Globus pallidus (tissue), 1 donor: ENCODE data around the gene A4GNT.
"Not testable (repeated sequence)": the region's sequence is repeated elsewhere in the genome, so short reads cannot be mapped to it uniquely, and the experiment has no call there.

Experiments
- DNase-seq: peaks from one replicate; pipeline ENCODE4 v3.0.0-alpha.2; 2015; ENCODE audit warnings: low spot score

The A4GNT gene

DNA sequence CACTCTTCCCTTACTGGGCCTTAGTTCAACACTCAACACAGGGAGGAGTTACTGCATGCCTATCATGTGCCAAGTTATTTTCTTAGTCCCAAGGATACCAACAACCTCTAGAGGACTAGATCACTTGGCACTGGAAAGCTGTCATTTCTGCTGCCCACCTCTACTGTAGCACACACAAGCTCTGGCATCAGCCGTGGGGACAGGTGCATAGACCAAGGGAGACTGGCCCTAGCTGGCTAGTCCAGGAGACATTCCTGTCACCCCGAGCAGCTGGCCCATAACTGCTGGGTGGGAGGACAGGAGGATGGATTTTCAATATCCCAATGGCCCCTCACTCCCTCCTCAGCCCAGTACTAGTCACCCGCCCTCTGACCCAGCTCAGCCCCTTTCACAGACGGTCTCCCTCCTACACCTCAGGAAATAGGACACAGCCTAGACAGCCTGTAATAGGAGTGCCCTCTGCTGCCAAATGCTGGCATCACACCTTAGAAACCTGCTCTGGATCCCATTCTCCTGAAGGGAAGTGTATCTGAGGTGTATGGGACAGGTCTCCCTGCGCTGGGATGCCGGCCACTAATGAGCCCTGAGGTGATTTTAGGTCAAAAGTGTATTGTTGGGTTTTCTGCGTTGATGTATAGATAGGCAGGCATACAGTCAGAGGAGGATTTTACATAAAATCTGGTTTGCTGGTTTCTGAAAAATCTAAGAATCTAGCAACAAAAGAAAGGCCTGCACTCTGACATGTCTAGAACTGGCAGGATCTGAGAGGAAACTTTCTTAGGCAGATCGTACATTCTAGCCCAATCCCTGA is 13.4 kb downstream of the A4GNT start:
- peak; percentile 56 for DNase-seq

DNA sequence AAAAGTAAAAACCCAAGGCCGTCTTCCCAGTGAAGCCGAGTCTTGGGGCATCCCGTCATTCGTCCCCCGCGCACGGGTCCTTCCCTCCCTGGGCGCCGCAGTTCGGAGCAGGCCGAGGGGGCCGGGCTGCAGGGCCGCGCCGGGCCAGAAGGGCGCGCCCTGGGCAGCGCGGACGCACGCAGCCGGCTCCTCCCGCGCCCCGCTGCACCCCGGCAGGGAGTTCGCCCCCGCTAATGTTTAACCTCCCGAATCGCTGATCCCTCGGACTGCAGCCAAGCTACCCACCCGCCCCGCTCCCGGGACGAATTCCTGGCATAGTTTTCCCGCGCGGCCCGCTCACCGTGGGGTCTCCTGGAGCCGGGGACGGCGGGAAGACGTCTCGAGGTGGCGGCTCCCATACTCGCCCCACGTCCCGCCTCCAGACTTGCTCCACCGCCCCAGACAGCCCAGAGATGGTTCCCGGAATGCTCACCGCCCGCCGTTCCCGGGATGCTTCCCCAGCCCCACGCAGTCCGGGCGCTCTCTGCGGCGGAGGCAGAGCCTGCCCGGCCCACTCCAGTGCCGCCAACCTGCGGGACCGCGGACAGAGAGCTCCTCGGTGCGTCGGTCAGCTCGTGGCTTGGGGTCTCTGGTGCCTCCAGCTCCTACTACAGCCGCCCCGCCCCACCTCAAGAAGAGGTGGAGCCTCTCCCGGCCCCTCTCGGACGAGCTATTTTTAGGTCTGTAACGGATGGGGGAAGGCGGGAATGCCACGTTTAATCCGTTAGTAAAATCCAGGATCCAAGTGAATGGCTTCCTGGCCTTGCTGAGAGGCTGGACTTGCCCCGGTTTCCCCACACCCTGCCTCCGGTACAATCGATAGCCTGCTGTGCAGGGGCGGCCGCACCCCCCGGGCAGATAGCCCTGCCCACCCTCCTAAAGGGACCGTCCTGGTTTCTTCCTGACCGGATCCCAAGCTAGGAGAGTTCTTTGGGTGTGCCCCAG is 16.9 kb downstream of the A4GNT start, which contains the start of gene DZIP1L:
DZIP1L (minus strand) TSS at position 621 of the 984 bp plus-strand sequence. CDS start 11,637 bp downstream, outside the sequence.
- DNase-seq = peak; percentile 27

DNA sequence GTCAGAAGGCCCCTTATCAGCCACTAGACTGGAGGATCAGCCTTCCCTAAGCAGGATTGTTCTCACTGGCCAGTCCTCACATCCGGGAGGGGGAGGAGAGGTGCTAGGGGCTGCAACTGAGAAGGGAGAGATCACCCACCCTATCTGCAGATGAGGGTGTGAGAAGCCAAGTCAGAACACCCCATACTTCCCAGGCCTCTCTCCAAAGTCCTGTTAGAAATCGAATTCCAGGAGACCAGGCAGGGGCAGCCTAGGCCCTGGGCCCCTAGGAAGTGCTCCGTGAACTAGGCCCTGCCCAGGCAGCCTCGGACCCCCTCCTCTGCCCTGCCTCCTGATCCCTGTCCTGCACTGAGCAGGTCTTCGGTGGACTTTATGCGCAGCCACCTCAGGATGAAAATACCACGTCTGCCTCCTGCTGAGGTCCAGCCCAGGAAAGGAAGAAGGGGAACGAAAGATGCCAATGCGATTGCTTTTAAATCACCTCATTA is 17.7 kb downstream of the A4GNT start:
- no peak for DNase-seq

DNA sequence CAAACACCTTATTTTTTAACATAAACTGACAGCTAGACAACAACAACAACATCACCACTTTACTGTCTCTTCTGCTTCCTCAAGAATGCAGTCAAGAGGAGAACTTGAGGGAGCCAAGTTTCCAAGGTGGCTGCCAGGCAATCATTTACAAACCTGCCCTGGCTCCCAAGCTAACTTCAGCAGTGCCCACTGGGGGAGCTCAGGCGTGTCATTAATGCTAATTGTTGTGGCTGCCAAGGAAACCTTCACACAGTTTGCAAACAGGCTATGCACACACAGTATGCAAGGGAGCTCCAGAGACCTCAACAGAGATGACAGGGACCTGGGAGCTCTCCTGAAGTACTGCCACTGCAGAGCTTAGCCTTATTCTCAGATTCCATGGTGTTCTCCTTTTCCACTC is 18.9 kb downstream of the A4GNT start:
- no peak for DNase-seq

DNA sequence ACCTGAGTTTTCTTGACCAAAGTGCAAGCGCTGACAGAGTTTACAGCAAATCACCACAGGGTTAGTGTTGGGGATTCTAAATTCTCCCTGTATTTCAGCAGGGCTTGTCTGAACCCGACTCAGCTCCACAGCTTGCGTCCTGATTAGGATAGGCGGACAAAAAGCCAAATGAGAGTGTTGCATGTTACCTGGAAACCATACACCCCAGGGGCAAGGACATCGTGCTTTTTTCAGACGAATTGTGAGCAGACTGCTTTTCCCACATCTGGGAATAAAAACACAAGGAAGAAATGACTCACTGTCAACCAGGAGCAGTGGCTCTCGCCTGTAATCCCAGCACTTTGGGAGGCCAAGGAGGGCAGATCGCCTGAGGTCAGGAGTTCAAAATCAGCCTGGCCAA is 19.8 kb downstream of the A4GNT start:
- DNase-seq = no peak

DNA sequence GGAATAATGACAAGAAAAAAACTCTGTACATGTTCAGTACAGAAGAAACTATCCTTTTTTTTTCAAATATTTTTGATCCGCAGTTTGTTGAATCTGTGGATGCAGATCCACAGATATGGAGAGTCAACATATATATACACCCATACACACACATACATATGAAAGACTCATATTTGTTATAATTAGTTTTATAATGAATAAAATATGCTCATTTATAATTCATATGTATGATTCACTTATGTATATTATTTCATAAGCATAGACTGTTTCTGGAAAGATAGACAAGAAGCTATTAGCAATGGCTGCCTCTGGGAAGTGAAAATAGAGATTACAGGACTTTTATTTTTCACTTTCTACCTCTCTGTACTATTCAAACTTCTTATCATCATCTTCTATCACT is 26.6 kb downstream of the A4GNT start:
- no peak for DNase-seq

DNA sequence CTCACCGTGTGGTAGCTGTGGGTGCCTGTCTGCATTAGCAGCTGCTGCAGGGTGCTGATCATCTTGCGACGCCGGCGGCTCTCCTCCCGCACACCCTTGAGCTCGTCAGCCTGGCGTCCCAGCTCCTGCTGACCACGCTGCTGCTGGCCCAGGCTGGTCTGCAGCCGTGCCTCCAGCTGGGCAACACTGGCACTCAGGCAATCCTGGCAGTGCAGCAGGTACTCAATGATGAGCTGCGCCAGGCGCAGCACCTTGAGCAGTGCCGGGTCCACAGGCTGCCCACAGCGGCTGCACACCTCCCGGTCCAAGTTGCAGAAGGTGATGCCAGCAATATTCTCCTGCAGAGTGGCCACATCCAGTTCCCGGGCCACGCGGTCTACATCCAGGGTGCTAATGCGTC is 28.7 kb downstream of the A4GNT start:
- no peak for DNase-seq

DNA sequence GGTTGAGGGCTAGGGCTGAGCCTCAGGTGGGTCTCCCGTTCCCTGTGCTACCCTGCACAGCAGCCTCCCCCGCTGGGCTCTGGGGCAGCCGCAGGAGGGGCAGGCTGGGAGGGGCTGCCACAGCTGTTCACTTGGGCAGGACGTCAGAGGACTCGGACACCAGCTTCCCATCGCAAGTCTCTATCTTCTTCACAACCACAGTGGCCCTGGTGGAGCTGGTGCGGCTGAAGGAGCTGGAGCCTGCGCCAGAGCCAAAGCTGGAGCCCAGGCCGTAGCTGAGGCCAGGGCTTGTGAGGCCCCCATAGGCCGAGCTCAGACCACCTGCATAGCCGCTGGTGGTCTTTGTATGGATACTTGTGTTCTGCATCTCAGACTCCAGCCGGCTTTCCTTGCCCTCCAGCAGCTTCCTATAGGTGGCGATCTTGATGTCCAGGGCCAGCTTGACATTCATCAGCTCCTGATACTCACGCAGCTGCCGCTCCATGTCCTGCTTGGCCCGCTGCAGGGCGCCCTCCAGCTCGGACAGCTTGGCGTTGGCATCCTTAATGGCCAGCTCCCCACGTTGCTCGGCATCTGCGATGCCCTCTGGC is 30.7 kb downstream of the A4GNT start:
- DNase-seq = not testable (repeated sequence)

DNA sequence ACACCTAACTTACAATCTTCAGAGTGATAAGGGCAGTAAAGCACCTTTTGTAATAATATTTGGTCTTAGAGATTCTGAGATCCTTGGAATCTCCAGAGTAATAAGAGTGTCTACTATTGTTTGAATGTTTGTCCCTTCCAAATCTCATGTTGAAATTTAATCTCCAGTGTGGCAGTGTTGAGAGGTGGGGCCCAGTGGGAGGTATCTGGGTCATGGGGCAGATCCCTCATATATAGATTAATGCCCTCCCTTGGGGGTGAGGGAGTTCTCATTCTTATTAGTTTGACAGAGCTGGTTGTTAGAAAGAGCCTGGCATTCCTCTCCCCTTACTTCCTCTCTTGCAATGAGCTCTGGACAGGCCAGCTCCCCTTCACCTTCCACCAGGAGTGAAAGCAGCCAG is 32.8 kb downstream of the A4GNT start:
- DNase-seq = no peak

DNA sequence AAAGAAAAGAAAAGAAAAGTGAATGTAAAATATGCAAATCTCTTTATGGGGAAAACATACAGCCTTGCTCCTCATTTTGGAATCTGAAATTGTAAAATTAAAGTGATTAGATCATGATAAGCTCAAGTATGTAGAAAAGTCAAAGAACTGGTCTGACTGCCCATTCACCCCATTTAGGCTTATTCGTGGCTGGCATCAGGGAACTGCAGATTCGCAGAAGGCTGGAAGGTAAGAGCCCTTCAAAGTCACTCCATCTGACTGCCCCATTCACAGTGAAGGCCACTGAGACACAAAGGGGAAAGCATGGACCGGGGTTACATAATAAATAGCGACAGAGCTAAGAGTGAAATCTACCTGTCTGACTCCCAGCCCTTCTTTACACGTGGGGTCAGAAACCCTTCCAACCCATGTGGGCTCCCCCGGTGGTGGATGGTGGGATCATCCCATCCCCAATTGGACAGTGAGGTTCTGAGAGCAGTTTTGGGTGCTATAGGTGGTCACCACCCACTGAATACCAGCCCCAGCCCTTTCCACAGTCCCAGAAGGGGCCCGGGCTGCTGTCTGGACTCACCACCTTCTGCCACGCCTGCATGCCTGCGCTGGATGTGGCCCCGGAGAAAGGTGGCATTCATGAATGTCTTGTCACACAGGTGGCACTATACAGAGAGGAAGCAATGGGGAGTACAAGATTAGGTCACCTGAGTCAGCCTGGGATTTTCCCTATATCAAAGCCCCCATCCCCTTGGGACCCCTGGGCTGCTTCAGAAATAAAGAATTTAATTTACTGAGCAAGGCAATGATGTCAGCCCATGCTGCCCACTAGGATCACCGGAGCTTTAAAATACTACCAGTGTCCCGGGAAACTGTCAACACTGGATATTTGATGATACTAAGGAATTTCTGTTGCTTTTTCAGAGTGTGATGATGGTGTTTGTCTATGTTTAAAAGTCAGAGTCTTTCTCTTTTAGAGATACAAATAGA is 34.7 kb downstream of the A4GNT start:
- DNase-seq = no peak

DNA sequence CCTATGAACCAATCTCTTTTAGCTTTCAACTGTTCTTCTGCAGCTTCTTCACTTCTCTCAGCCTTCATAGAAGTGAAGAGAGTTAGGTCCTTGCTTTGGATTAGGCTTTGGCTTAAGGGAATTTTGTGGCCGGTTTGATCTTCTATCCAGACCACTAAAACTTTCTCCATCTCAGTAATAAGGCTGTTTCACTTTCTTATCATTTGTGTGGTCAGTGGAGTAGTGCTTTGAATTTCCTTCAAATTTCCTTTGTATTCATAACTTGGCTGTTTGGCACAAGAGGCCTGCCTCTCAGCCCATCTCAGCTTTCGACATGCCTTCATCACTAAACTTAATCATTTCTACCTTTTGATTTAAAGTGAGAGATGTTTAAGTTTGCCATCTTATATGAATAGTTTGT is 38.5 kb downstream of the A4GNT start:
- DNase-seq = no peak

DNA sequence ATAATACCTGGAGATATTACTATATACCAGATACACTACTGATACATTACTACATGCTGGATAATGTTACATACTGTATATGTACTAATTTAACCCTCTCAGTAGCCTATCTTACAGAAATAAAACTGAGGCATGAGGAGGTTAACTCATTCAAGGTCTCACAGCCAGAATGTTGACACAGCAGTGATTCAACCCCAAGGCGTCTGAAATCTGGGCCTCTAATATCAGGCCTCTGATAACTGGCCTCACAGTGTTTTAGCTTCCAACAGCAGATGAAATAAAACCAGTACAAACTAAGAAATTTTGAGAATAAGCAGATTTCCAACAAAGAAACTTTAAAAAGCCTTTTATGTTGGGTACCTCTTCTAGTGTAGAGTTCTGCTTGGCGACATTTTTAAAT is 40.2 kb downstream of the A4GNT start:
- no peak for DNase-seq

DNA sequence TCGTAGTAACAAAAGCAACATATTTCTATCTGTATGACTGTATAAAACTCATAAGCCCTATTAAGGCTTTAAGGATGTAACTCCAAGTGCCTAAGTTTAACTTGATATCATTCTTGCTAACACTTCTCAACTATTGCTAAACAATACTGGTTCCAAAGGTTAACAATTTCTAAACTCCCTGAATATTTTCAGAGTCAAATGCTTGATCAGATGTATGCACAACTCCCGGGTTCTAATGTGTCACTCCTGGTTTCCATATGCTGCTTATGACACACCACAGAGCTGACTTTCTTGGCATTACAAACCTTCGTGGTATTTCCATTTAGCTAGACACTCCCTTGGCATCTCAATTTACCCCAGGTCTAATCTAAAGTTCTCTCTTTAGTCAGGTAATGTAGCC is 43.1 kb downstream of the A4GNT start:
- DNase-seq = no peak

DNA sequence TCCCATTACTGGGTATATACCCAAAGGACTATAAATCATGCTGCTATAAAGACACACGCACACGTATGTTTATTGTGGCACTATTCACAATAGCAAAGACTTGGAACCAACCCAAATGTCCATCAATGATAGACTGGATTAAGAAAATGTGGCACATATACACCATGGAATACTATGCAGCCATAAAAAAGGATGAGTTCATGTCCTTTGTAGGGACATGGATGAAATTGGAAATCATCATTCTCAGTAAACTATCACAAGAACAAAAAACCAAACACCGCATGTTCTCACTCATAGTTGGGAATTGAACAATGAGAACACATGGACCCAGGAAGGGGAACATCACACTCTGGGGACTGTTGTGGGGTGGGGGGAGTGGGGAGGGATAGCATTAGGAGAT is 46.4 kb downstream of the A4GNT start:
- DNase-seq = not testable (repeated sequence)

DNA sequence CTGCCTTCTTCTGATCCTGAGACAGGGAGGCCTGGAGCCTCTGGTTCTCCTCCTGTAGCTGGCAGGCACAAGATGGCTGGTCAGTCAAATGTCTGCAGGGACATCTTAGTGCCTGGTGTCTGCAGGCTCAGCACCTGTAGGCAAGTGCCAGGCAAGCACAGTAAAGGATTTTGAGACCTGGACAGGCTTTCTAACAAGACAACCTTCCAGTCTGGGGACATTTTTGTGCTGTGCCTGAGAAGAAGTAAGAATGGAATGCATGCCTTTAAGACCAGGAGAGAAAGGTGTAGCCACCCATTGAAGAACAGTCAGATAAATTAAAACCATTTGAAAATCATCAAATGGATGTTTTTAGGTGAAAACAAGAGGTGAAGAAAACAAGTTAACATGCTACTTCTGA is 48.0 kb downstream of the A4GNT start:
- DNase-seq = no peak

DNA sequence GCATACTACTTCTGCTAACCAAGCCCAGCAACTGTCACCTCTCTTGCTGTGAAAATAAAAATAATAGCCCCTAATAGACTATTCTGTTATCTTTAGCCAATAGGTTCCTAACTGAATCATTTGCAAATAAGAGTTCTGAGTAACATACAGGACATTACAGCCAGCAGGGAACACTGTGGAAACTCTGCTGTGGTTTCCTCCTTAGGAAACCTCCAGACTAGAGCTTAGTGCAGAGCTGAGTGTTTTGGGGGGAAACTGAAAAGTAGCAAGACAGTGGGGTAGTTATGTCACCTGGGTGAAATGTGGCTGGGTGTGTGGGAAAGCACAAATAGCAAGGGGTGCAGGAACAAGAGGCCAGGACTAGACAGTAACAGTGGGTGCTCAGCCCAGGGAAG is 49.2 kb downstream of the A4GNT start:
- DNase-seq = no peak

DNA sequence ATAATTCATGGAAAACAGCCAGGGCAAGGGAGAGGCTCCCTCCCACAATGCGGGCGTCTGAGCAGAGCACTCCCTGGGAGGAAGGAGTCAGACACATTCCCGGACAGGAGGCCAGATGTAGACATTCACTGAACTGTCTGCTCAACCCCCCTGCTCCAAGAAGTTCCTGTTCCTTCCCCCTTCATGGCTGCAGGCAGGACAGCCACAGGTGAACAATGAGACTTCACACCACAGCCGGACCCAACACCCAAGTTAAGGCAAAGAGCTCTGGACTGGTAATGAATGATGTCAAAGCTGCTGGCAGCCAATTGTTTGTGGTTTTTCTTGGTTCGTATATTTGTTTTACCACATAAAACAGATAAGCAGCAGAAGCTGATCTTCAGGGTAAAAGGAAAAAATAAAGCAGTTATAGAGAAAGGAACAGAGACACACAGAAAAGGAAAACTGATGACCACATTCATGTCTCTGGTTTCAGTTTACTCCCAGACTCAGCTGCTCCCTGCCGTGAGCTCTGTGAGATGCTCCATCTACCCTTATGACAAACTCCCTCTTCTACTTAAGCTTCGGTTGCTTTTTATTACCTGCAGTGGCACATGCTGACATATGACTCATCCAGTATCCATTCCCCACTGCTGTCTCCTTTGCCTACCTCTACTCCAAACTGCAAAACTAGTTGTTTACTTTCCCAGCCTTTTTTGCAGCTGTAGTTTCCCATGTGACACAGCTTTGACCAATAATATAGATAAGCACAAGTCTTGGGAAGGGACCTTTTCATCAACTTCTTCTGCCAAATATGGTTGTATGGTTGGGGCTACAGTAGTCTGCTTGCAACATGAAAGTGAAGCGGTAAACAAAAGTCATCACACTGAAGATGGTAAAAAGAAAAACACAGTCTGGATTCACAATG is 49.9 kb downstream of the A4GNT start:
- DNase-seq = no peak

DNA sequence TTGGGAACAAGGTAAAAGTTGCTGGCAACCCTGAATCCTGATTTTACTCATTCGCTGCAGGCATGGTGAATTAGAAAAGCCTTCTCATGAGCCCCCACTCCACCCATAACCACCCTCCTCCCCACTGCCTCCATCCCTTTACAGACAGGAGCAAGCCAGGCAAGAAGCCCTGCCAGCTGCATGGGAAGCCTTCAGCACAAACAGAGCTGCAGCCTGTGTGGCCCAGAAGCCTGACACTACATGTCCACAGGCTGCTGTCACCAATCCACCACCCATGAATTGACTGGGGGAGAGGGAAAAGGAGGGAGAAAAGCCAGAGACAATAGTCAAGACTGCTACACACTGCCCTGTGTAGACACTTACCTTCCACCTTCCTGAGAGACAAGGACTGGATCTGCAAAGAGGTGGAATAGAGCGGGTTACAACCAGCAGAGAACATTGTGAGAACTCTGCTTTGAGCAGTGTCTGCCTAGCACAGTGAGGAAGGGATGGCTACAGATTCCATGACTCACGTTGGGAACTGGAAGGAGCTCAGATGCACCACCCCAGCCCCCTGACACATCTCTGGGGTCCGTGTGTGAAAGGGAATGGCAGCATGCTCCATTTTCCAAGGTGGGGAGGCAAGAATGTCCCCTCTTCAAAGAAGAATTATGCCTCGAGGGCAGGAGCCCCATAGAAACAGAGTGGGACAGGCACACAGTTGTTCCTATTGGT is 50.7 kb downstream of the A4GNT start:
- DNase-seq = no peak

DNA sequence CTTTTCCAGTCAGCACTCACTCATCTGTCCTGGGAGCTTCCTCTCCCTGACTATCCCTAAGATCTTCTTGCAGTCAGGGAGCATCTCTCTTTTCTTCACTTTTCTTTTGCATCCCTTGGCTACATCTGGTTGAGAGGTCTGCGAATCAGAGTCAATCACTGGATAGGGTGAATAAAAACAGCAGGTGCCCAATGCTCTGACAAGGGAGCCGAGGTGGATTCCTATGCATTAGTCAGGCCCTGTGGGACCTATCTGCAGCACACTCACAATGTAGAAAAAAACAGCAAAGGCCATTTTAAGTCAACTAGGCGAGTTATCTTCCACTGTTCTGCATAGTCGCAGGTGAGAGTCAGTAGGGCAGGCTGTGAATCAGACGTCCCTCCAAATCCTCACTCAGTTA is 52.3 kb downstream of the A4GNT start:
- DNase-seq = no peak
